ENCODE measurements around the gene SYMPK.

Gene SYMPK

GRCh38 chr19:45823182-45823581, 39.8 kb downstream of the SYMPK start:
- no peak for TF ChIP-seq CTCF (conservative IDR thresholded peaks at IDR 0.05; ENCODE audit: low read length)
- no peak overlapping the region for H3K4me3 ChIP-seq (ENCODE audit: low read length)
- DNase-seq (ENCODE audit: low read depth) = no peak

- DNase-seq (ENCODE audit: low read depth) = no peak
- no peak for TF ChIP-seq CTCF (conservative IDR thresholded peaks at IDR 0.05; ENCODE audit: low read length)
- H3K4me3 ChIP-seq (ENCODE audit: low read length) = no peak overlapping the region
Observed at GRCh38 chr19:45822716-45823115, 40.2 kb downstream of the SYMPK start.

DNA sequence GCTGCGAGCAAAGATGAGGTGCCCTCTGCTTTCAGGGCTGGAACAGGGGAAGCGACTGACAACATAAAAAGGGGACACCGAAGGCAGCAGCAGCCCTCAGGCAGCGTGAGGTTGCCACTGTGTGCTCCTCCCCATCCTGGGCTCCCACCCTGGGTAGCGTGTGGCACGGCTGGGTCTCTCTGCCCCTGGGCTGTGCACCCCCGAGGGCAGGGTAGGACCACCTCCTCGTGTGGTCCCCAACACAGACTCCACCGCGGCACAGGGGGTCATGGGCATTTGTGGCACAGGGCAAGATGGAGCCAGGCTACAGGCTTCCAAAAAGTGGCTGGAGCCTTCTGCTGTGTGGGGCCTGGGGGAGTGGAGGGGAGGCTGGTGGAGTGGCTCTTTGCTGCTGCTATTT, 41.4 kb downstream of the SYMPK start:
- no peak for TF ChIP-seq CTCF (conservative IDR thresholded peaks at IDR 0.05; ENCODE audit: low read length)
- no peak overlapping the region for H3K4me3 ChIP-seq (ENCODE audit: low read length)
- DNase-seq (ENCODE audit: low read depth) = no peak

DNA sequence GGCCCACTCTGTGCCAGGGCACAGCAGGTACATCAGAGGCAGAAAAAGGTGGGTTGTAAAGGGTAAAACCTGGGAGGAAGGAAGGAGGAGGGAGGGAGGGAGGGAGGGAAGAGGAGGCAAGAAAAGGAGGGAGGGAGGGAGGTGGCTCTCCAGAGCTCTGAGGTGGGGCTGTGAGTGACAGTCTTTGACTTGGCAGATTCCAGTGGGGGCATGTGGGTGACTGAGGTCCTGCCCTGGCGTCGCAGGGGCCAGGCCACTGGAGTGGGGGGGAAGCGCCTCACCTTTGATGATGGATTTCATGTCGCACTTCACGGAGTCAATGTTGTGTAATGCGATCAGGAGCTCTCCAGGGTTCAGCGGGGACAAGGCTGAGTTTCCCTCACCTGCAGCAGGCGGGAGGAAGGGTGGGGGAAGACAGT, 41.8 kb downstream of the SYMPK start:
- DNase-seq (ENCODE audit: low read depth) = no peak
- TF ChIP-seq CTCF (conservative IDR thresholded peaks at IDR 0.05; ENCODE audit: low read length) = no peak
- H3K4me3 ChIP-seq (ENCODE audit: low read length) = no peak overlapping the region

GRCh38 chr19:45820413-45821102, 42.4 kb downstream of the SYMPK start:
- DNase-seq (ENCODE audit: low read depth) = no peak
- H3K4me3 ChIP-seq (ENCODE audit: low read length) = no peak overlapping the region
- TF ChIP-seq CTCF (conservative IDR thresholded peaks at IDR 0.05; ENCODE audit: low read length) = no peak

GRCh38 chr19:45819769-45820168, 43.2 kb downstream of the SYMPK start:
- no peak overlapping the region for H3K4me3 ChIP-seq (ENCODE audit: low read length)
- DNase-seq (ENCODE audit: low read depth) = no peak
- no peak for TF ChIP-seq CTCF (conservative IDR thresholded peaks at IDR 0.05; ENCODE audit: low read length)

- TF ChIP-seq CTCF (conservative IDR thresholded peaks at IDR 0.05; ENCODE audit: low read length) = no peak
- no peak for DNase-seq (ENCODE audit: low read depth)
- H3K4me3 ChIP-seq (ENCODE audit: low read length) = no peak overlapping the region
Observed at GRCh38 chr19:45817725-45818301, 45.1 kb downstream of the SYMPK start.

All from AG10803 (cell line).